NK-92 (cell line): Measurements from ENCODE around the gene MSI2.

Experiments used
- DNase-seq: peaks from one replicate; lab custom pipeline; 2025; ENCODE audit not compliant: unreplicated experiment; lab: John Stamatoyannopoulos, UW

MSI2 gene

GRCh38 chr17:57391076-57391825 lies 134.9 kb downstream of the MSI2 start:
- no peak for DNase-seq

GRCh38 chr17:57391857-57392471 lies 135.6 kb downstream of the MSI2 start:
- no peak for DNase-seq

GRCh38 chr17:57393368-57393767 lies 137.0 kb downstream of the MSI2 start:
- DNase-seq: no peak

- DNase-seq: no peak
Measured at GRCh38 chr17:57394375-57394774, 138.1 kb downstream of the MSI2 start.

DNA sequence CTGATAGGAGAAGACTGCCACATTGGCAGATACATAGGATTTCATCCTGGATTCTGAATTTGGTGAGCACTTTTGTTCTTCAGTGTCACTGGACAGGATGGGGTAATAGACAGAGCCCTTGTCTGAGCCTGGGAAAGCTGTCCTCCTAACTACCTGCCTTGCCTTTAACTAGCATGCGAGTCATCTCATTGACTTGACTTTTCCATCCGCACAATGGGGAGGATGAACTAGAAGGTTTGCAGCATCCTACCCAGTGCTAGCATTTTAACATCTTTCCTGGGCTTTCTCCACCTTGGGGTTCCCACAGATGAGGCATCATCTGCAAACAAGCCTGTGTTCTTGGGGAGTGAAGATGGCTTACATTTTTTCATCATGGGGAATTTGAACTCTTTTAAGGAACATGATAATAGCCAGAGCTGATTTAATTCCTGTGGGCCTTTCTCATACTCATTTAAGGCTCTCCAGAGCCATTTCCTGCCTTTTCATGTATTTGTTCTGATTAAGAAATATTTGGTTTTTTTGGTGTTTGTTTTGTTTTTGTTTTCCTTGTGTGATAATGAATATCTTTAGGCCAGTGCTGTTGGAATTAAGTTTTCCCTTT lies 139.5 kb downstream of the MSI2 start:
- no peak for DNase-seq

DNA sequence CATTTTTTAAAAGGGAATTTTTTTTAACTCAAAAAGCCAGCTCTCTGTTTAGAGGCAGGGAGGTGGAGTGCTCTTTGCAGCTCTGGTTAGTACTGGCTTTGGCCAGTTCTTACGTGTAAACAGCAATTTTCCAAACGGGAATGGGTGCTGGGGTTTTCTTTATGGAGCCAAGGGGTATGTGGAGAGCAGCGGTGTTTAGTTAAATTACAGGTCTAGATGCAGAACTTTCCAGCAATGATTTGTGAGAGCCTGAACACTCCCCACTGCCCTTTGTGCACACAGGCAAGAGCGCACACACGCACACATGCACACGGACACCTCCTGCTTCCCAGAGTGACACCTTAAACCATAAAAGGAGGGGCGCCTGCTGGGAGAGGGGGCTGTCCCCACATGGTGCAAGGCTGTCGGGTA lies 140.2 kb downstream of the MSI2 start:
- no peak for DNase-seq

GRCh38 chr17:57397402-57397801 lies 141.1 kb downstream of the MSI2 start:
- DNase-seq: no peak

- no peak for DNase-seq
Measured at GRCh38 chr17:57399690-57400089, 143.4 kb downstream of the MSI2 start.

DNA sequence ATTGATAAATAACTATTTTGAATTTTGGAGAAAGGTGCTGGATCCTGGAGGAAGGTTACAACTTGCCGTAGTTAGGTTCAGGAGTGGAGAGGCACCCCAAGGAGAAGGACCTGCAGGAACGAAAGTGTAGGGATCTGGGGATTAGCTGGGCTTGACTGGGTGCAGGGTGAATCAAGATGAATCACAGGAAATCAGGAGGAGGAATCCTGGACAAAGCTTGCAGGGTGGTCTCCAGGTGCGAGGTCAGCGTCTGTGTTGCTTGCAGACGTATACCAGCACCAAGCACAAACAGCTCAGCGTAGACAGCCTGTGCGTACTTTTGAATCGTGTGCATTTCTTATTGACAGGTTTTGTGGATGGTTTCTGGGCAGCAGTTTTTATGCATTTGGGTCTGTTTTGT lies 144.3 kb downstream of the MSI2 start:
- no peak for DNase-seq

- no peak for DNase-seq
Measured at GRCh38 chr17:57401556-57402488, 145.5 kb downstream of the MSI2 start.

DNA sequence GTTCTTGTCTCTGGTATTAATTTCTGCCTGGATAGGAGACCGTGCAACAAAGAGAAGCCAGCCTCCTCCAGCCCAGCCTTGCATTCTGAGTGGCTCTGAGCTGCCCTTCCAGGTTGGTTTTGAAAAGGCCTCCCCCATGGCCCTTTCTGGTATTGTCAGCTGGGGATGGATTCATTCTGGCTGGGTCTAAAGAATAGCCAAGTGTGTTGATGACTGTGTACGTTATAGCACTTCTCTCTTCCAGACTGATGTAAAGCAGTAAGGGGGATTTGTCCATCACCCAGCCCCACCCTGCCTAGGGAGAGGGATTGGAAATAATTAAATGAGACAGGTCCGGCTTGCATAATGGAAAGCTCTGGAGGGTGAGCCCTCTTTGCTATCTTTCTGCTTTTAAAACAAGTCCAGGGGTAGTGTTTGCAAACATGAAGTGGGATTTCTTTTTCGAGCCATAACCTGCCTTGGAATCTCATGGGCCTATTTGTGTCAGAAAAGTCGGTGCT lies 146.4 kb downstream of the MSI2 start:
- no peak for DNase-seq

- DNase-seq: no peak
Measured at GRCh38 chr17:57403236-57403635, 146.9 kb downstream of the MSI2 start.

GRCh38 chr17:57404073-57404472 lies 147.8 kb downstream of the MSI2 start:
- DNase-seq: no peak

GRCh38 chr17:57404795-57405490 lies 148.6 kb downstream of the MSI2 start:
- no peak for DNase-seq

GRCh38 chr17:57405491-57406072 lies 149.3 kb downstream of the MSI2 start:
- DNase-seq: no peak

DNA sequence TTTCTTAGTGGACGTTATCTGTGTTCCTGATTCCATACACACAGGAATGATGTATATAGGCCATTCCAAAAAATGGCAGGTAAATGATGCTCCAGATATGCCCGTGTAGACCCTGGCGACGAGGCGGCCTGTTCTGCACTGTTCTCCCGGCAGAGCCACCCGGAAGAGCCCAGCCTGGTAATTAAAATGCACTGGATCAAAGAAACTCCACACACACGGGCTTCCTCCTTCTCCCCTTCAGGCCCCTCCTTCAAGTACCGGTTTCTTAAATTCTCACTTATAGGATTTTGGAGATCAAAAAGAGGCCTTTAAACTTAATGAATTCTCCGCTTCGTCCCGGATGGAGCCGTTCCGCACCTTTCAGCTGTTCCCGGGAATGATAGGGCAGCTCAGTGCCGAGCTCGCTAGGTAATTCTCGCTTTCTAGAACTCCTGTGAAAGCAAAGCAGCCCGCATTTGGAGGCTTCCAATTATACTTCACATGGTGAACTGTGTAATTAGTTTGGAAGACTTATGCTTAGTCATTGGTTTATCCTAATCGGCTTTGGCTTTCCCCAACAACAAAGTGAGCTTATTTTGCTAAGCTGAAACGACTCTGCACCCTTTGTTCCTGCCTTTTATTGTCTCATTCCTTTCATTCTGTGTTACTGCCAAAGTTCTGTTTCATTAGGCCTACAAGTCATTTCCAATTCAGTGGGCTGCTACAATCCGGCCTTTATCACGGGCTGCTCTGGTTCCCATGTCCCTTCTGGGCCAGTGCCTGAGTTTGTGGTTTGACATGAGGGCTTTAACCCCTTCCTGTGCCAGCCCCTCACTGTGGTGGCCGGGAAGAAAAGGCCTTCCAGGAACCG lies 150.0 kb downstream of the MSI2 start:
- DNase-seq: no peak

- DNase-seq: no peak
Measured at GRCh38 chr17:57406981-57407286, 150.6 kb downstream of the MSI2 start.

GRCh38 chr17:57407287-57408070 lies 151.2 kb downstream of the MSI2 start:
- DNase-seq: no peak
